Suppressor macrophage treated with lipopolysaccharide for 1 hour (primary cell): ENCODE data around the gene OR2V1.
"Not testable (repeated sequence)": the region's sequence is repeated elsewhere in the genome, so short reads cannot be mapped to it uniquely, and the experiment has no call there.

ENCODE experiments used
- DNase-seq, 3 donors: peaks; one replicate each; pipeline ENCODE4 v3.0.0-alpha.2; 2020 to 2022

The OR2V1 gene

DNA sequence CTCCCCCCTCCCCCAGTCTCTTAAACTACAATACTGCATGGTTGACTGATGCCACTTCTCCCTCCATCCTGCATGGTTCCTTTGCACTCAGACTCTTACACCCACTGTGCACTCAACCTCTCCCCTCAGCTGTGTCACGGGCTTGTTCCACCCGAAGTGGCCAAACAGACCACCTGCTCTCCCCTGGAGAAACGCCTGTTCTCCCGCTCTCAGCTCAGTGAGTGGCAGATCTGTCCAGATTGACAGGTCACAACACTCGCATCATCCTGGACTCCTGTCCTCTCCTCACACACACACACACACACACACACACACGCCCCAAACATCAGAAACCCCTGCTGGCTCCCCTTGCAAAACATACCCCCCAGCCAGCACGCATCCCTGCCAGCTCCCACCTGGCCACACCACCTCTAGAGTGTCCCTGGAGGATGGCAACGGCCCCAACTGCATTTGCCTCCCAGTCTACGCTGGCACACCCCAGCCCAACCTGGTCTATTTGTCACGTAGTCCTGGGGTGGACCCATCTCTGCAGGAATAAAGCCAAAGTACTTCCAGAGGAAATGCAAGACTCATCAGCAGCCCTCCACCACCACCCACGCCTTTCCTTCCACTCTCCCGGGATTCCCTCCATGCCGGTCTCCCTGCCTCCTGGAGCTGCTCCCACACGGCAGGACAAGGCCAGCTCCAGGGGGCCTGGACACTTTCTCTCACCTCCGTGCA is 2.9 kb downstream of the OR2V1 start:
- DNase-seq = no peak

DNA sequence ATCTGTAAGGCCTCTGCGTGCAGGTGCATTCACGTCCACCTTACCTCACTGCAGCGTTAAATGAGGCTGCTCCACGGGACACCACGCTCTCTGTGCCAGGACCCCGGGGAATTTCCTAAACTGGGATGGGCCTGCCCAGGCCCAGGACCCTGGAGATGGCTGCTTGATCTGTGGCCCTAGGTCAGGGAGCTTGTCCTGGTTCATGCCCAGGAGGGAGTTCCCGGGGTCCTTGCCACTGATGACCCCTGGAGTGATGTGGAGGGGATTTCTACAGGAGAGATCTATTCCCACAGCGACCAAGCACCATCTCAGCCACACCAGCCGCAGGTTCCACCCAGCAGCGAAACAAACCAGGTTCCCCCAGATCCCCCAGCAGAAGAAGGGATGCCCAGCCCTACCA is 3.5 kb downstream of the OR2V1 start:
- DNase-seq = no peak

DNA sequence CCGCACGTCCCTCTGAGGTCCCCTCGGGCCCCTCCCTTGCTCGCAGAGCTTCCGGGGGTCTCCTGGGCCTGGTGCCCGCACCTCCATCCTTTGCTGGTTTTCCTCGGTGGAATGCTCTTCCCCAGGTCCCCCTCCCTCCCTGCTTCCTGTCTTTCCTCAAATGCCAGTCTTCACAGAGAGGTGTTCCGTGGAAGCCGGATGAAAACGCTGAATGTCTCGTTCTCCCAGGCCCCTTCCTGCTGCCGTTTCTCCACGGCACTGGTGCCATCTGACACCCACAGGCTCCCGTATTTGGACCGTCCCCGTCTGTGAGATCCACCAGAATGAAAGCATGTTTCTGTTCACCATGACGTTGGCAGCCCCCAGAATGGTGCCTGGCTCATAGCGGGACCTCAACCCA is 4.1 kb downstream of the OR2V1 start:
- no peak for DNase-seq

DNA sequence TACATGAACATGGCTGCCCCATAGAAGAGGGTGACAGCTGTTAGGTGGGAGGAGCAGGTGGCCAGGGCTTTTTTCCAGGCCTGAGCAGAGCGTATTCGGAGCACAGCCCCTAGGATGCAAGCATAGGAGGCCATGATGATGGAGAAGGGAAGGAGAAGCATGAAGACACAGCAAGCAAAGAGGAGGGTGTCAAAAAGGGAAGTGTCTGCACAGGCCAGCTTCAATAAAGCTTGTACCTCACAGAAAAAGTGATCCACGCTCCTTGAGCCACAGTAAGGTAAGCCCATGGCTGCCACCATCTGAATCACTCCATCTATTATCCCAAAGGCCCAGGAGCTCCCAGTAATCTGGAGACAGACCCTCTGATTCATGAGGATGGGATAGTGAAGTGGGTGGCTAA is 6.4 kb downstream of the OR2V1 start:
- no peak for DNase-seq

DNA sequence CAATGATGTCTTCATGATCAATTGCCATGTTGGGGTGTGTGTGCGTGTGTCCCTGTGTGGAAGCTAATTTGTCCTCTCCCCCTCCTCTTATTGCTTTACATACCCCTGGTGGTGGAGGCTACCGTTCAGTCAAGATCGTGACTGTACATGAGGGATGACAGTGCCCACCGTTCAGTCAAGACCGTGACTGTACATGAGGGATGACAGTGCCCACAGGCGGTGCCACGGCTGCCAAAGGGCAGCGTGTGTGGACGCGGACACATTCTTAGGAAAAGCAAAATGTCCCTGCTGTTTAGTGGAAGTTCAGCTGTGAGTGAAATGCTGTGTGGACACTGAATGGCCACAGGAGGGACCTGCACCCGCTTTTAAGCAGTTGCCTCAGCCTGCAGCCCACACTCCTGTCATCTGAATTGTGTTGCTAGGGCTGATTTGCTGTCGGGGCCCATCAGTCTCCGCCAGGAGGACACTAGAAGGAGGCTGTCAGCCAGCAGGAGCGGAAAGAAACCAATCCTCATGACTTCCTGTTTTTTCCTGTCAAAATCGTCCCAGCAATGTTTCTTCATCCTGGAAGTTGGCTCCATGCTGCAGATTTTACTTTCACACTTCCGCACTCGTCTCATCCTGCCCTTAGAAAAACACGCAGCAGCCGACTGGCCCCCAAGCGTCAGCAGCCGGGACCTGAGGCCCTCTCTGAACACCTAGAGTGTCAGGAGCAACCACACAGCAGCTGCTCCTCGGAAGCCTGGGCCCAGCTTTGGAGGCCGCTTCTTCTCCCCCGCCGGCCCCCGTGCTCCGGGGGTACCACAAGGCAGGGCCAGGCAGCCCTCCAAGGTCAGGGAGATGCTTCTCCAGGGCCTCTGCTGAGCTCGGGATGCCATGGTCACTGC is 9.1 kb downstream of the OR2V1 start:
- DNase-seq = peak; percentile 22 to 50 (median 25)

DNA sequence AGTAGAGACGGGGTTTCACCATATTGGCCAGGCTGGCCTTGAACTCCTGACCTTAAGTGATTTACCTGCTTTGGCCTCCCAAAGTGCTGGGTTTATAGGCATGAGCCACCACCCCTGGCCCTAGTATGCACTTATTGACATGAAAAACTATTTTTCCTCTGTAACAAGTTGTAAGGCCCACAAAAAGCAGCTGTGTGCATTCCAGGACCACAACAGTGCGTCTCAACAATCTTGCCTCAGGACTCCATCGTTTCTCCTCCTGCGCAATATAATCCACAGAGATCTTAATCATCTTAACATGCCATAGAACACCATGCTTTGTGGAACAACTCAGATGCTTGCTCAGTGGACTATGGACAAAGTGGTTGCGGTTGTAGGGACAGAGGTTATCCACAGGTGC is 10.2 kb downstream of the OR2V1 start:
- no peak for DNase-seq

DNA sequence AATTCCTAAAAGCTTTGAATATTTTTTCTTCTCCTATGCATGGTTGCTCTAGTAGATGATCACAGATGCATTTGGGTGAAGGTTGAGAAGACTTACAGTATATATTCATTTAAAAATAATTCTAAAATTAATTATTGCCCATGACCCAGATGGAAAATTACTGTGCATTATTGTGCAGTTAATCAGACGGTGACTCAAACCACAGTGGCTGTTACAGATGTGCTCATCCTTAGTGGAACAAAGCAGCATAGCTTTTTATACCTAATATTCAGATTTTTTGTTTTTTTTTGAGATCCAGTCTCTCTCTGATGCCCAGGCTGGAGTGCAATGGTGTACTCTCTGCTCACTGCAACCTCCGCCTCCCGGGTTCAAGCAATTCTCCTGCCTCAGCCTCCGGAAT is 10.7 kb downstream of the OR2V1 start:
- DNase-seq = no peak

DNA sequence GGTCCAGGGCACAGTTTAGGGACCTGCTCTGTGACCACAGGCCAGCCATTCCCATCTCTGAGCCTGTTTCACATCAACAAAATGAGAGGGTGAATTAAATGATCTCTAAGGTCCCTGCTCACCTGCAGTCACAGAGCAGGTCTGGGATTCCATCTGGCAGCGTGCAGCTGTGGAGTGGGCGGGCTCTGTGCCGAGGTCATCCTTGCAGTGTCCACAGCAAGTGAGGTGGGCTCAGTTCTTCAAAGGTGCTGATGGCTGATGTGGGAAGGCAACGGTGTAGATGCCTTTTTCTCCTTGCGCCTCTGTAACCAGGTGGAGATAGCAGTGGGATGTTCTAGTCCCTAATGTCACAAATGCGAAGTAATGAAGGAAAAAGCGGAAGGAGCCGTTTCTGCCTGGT is 11.9 kb downstream of the OR2V1 start:
- DNase-seq = no peak

DNA sequence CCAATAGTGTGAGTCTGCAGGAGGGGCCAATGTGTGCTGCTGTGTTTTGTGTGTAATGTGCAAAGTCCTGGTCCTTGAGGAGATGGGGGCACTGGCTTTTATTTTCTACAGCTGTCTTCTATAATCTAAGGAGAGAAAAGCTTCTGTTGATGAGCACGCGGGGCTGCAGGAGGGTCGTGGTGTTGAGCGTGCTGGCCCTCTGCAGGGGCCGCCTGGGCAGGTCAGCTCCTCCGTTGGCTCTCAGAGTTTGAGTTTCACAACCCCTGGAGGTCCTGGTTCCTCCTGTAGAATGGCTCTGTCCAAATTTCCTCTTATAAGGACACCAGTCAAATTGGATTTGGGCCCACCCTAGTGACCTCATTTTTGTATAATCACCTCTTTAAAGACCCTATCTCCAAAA is 12.6 kb downstream of the OR2V1 start:
- DNase-seq = no peak

DNA sequence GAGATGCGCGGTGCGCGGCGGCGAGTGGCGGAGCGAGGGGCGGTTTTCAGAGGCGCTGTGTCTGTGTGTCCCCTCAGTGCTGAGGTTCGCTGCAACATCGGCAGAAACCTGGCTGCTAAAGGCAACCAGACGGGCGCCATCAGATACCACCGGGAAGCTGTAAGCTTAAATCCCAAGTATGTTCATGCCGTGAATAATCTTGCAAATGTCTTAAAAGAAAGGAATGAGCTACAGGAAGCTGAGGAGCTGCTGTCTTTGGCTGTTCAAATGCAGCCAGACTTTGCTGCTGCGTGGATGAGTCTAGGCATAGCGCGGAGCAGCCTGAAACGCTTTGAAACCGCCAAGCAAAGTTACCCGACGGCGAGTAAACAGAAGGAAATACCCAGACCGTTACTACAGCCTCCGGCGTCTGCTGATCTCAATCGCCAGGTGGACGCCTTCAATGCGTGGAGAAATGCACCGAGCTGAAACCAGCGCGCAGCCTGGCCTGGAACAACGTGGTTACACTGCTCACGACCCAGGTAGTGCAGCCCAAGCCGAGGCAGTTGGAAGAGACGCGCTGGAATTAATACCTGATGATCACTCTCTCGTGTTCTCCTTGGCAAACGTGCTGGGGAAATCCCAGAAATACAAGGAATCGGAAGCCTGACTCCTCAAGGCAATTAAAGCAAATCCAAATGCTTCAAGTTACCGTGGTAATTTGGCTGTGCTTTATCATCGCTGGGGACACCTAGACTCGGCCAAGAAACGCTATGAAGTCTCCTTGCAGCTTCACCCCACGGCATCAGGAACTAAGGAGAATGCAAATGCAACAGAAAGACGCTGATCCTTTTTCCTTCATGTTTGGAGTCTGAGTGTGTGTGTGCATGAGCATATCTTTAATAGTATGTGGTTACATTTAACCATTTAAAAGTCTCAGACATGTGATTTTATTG is 15.9 kb downstream of the OR2V1 start:
- no peak for DNase-seq

DNA sequence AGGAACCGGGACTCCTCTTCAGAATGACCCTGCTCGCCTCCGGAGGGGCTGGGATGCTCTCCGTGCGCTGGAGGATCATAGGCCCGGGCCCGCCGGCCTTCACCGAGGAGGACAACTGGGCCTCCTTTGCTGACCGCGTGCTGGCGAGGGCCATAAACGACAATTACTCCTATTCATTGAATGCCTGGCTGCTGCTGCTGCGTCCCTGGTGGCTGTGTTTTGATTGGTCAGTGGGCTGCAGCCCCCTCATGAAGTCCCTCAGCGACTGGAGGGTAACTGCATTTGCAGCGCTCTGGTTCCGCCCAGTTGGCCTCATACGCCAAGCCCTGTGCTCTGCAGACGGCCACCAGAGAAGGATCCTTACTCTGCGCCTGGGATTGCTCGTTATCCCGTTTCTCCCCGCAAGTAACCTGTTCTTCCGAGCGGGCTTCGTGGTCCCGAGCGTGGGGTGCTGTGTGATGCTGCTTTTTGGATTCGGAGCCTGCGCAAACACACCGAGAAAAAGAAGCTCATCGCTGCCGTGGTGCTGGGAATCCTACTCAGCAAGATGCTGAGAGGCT is 16.6 kb downstream of the OR2V1 start:
- no peak for DNase-seq

DNA sequence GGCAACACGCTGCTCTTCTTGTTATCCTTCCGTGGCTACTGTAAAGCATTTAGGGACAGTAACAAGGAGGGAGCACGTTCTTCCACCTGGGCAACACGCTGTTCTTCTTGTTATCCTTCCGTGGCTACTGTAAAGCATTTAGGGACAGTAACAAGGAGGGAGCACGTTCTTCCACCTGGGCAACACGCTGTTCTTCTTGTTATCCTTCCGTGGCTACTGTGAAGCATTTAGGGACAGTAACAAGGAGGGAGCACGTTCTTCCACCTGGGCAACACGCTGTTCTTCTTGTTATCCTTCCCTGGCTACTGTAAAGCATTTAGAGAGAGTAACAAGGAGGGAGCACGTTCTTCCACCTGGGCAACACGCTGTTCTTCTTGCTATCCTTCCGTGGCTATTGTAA is 17.4 kb downstream of the OR2V1 start:
- DNase-seq = not testable (repeated sequence)

DNA sequence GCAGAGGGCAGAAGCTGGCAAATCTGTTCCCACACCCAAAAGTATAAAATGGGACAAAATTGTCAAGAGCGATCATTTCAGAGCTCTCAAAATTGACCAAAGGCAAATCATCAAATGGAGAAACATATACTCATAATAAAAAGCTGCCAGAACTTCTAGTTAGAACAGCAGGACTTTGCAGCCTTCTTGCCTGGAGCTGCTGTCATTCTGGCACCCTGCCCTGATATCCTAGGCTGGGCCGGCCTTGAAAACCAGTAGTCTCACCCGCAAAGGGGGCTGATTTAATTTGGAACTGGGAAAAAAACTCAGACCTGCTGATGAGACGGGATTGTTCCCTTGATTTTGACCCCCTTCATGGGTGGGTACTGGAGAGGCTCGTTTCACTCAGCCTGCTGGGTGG is 18.5 kb downstream of the OR2V1 start:
- no peak for DNase-seq

DNA sequence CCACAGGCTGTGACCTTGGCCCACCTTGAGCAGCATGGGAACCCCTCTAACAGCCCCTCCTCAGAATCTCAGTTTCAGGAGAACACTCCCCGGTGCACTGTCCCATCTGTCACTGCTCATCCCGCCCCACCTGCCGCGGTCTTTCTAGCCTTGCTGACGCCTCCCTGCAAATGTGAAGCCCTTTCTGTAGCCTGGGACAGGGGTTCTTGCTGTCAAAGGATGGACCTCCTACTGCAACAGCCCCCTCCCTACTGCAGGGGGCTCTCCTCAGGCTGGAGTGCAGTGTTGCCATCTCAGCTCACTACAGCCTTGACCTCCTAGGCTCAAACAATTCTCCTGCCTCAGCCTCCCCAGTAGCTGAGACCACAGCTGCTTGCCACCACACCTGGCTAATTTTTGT is 20.0 kb downstream of the OR2V1 start:
- no peak for DNase-seq

DNA sequence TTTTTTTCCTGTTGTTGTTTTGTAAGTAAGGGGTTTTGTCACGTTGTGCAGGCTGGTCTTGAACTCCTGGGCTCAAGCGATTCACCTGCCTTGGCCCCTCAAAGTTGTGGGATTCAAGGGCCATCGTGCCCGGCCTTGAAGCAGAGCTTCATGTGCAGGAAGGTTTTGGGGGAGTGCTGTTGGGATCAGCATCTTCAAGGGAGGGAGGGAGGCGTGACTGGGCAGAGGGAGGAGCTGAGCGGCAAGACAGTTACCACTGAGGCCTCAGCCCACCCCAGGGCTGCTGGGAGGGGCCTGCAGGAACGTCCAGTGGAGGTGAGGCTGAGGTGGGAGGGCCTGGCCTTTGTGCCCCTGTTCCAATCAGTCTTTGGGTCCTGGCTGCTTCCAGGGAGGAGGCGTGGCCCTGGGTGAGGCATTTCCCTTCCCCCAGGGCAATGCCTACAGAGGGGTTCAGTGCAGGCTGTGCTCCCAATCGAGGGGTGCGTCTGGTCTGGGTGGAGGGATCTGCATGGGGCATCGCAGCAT is 21.4 kb downstream of the OR2V1 start:
- DNase-seq = no peak

DNA sequence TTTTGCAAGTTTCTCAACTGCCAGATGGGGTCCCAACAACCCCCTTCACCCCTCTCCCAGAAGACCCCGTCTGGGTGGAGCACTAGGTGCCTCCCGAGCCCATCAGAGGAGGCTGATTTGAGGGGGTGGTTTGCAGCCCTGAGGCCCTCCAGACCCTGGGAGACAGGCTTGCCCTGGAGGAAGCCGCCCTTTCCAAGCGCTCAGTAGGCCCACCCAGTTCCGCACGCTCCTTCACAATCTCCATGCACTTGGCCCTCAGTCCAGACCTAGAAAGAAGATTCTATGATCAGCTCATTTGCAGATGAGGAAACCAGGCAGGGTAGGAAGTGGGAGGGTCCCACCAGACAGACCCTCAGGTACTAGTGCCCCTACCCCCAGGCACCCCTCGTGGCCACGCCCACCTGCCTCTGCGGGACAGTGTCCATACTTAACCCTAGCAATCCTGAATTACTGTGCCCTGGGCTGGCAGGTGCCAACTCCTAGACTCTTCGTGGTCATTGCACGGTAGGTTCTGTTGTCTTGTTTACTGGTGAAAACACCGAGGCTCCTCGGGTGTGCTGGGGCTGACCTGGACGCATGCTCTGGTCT is 22.3 kb downstream of the OR2V1 start:
- DNase-seq = no peak

DNA sequence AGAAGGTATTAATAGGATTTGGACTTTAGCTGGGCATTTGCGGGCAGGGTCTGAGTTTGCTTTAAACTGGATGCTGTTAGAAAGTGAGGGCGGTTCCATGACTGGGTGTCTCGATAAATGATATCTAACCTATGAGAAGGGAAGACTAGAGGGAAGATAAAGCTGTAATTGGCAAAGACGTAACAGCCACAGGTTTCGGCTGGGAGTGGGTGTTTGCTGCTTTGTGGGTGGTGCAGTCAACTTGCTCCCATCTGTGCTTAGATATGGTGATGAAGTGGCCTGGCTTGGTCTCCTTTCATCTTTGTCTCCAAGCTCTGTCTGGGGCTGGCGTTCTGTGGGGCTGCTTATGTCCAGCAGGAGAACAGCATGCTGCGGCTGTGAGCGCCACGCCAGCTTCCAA is 23.3 kb downstream of the OR2V1 start:
- no peak for DNase-seq

DNA sequence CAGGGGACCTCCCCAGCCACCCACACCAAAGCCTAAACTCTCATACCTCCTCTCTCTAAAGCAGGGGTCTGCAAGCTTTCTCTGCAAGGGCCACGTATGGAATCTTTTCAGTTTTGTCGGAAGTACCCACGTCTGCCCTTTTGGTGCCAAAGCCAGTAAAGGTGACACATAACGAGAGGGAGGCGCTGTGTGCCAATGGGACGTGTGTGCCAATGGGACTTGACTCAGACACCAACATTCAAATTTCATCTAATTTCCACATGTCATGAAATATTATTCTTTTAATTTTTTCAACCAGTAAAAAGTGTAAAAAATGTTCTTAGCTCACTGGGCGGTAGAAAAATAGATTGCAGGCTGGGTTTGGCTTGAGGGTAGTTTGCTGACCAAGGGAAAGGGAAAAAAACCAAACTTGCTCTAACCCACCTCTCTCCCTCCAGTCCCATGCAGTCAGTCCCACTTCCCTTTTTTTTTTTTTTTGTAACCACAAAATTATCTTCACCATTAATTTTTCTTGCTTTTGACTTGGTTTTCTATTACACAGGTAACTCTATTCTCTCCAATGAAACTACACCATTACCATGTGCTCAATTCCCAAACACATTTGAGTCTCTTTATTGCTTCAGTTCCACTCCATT is 25.5 kb downstream of the OR2V1 start:
- DNase-seq = peak in 1 of 3 donors; percentile 14

DNA sequence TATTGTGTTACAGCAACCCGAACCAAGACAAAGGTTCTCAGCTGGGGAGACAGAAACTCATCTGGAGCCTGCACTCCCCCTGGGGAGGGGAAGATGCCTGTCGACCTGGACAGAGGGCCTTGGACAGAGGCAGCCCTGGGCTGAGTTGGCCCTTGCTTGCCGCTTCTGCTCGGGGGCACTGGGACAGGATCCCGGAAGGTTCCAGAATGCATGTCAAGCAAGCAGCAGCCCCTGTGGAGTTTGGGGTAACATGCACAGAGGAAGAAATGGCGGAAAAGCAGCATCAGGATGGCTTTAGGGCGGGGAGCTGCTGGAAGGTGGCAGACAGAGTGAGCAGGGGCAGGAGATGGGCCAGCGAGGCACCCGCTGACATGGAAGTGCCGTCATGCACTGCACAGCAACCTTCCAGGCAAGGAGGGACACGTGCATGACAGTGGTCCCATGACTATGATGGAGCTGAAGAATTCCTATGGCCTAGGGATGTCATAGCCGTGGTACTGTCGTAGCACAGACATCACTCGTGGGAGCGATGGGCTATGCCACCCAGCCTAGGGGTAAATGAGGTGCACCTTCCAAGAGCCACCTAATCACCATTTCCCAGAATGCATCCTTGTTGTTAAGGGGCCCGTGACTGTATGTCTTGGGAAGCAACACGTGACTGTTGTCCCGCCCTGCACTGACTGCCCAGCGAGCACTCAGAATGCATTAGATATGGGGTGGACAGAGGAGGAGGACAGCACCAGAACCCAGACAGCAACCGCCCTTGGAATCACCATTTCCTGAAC is 26.2 kb downstream of the OR2V1 start:
- not testable (repeated sequence) for DNase-seq

DNA sequence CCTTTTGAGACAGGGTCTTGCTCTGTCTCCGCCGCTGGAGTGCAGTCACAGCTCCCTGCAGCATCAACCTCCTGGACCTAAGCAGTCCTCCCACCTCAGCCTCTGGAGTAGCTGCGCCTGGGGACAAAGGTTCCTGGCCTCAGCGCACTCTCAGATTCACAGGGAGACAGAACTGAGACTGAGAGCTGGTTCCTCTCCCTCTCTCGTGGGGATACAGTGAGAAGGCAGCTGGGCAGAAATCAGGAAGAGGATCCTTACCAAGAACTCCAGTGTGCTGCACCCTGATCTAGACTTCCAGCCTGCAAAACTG is 26.8 kb downstream of the OR2V1 start:
- not testable (repeated sequence) for DNase-seq
